GM11168 (cell line): Measurements from ENCODE around the gene FMO1.
"Not testable (repeated sequence)": the region's sequence is repeated elsewhere in the genome, so short reads cannot be mapped to it uniquely, and the experiment has no call there.

Experiments
- in situ Hi-C: fragments of 300-500 bp; cut with MboI; formaldehyde crosslinking; loops from one replicate; pipeline ENCODE4 v1.12.0; 2022; ENCODE audit warnings: low sequenced_read_pairs; ENCODE audit not compliant: unreplicated experiment

Gene FMO1, protein sequence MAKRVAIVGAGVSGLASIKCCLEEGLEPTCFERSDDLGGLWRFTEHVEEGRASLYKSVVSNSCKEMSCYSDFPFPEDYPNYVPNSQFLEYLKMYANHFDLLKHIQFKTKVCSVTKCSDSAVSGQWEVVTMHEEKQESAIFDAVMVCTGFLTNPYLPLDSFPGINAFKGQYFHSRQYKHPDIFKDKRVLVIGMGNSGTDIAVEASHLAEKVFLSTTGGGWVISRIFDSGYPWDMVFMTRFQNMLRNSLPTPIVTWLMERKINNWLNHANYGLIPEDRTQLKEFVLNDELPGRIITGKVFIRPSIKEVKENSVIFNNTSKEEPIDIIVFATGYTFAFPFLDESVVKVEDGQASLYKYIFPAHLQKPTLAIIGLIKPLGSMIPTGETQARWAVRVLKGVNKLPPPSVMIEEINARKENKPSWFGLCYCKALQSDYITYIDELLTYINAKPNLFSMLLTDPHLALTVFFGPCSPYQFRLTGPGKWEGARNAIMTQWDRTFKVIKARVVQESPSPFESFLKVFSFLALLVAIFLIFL

GRCh38 chr1:171248302-171248701 is at the start of gene FMO1:
TSS of gene FMO1 (plus strand) at chr1:171248494. CDS start at chr1:171258088, 9,594 bp downstream.
- in situ Hi-C loops = no loop called here

GRCh38 chr1:171204296-171204695 is 44.0 kb upstream of the FMO1 start:
- in situ Hi-C loops = no loop called here

DNA sequence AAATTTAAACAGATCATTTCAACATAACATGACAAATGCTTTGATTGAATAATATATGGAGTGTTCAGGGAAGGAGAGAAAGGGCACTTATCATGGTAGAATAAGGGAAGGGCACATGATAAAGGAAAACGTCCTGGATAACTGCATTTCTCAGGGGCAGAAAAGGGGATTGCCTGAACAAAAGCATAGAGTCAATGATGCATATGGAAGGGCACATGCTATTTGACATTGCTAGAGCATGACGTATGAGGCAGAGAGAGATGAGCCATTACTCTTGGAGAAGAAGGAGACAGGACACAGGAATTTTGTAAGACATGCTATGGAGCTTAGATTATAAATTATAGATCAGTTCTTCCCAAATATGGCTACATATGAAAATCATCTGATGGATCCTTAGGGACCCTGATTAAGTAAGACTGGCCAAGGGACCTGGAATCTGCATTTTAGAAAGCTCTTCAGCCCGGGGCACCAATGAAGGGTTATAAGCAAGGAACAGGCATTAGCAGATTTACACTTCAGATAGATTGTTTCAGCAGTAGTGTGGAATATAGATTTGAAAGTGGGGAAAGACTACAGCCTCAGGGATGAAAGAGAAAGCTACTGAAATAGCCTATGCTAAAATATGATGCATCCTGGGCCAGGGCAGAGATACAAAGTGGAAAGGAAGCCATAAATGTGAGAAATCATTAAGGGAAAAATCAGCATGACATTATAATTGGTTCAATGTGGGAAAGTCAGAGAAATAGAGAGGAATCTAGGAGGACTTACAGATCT is 41.9 kb upstream of the FMO1 start:
- in situ Hi-C loops = no loop called here

DNA sequence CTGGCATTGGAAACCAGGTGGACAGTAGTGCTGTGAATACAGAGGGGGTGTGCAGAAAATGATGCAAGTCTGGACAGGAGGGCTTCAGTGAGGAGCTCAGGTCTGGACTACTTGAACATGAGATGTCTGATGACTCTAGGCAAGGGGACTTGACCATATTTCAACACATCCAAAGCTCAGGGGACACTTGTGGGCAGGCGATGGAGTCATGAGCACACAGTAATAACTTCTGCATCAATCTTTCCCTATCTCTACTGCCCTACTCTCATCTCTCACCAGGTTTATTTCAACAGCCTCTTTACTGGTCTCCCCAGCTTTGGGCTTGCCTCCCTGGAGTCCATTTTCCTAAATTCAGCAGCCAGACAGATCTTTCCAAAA is 41.3 kb upstream of the FMO1 start:
- in situ Hi-C loops = no loop called here

DNA sequence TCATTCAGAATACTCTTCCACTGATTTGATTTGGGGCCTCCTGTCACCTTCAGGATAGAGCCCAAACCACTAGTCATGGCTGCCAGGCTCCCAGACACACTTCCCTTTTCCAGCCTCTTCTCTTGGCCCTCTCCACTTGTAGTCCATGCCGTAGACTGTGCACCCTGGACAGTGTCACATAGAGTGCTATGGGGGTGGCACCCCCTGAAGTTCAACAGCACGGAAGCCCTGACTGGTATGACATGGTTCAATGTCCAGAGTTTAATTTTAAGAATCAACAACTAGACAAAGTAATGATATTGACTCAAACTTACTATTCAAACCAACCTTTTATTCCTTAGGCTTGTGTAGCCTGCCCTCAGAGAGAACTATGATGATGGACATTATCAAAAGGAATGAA is 40.9 kb upstream of the FMO1 start:
- in situ Hi-C loops = no loop called here

DNA sequence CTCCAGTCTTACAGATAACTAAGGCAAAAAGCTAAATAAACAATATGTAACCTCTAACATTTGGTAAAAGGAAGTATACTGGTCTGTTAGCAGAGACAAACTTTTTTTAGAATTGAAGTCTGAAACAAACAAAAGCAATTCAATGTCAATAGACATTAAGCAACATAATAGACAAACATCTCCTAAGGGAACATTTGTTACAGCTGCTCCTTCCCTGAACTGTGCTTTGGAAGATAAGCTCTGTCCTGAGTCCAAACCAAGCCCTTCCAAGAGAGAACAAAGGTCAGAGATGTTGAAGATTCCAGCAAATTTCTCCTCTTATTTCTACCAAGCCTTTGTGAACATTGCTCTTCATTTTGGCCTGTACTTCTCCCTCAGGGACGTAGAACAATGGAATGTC is 37.9 kb upstream of the FMO1 start:
- in situ Hi-C loops = no loop called here

DNA sequence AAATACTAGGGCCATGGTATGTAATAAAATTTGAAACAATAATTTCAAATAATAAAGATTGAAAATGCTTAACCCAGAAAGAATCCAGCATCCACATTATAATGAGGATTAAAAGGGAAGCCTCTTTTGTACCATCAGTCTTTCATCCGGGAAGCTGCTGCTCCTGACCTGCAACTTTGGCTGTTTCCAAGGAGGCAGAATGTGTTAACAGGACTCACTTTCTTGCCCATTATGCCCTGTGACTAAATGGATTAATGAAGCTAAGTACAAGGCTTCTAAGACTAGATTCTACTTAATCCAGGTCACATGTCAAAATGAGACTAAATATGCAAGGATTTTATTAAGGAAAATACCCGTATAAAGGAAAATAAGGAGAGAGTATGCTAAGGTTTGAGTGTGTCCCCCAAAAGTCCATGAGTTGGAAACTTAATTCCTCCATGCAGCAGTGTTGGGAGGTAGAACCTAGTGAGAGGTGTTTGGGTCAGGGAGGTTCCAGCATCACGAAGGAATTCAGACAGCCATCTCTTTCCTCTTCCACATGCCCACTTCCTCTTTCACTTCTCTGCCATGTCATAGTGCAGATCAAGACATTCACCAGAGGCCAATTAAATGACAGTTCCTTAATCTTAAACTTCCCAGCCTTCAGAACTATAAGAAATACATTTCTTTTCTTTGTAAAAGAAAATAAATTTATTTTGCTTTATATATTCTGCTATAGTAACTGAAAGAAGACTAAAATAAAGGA is 35.5 kb upstream of the FMO1 start:
- in situ Hi-C loops = no loop called here

DNA sequence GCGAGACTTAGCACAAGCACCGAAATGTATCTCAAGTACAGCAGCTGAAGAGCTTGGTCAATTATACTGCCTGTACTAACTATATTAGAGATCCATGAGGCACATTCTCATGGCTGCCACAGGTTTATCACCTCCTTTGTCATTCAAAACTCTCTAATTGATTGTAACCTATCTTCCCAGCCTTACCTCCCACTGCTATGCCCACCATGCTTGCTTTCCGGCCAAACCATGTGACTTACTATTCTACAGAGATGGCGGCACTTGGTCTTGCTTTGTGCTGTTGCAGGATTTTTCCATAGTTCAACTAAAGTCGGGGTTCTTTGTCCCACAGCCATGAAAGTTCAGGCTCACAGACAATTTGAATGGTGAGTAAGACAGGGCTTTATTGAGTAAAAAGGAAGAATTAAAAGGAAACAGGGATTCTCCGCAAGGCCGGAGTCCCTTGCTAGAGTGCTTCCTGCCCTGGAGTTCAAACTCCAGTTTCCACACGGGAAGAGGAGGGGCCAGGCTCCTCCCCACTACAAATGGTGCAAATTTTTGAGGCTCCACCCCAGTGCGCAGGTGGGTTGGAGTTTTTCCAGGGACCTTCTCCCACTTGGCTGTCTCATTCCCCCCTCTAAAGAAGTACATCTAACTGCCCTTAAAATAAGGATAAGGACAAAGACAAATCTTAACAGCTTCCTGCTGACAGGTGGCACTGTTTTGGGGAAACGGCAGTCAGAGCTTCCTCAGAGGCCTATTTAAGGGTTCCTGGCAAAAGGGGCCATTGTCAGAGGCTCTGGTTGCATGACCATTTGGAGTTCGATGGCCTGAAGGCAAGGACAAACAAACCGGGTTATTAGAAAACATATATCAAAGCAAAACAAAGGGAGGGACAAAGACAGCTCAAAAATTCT is 34.5 kb upstream of the FMO1 start:
- in situ Hi-C loops = no loop called here

- in situ Hi-C loops = no loop called here
These were observed 30.4 kb upstream of the FMO1 start for GRCh38 chr1:171217658-171218443.

GRCh38 chr1:171218661-171219060 is 29.6 kb upstream of the FMO1 start:
- in situ Hi-C loops = no loop called here

DNA sequence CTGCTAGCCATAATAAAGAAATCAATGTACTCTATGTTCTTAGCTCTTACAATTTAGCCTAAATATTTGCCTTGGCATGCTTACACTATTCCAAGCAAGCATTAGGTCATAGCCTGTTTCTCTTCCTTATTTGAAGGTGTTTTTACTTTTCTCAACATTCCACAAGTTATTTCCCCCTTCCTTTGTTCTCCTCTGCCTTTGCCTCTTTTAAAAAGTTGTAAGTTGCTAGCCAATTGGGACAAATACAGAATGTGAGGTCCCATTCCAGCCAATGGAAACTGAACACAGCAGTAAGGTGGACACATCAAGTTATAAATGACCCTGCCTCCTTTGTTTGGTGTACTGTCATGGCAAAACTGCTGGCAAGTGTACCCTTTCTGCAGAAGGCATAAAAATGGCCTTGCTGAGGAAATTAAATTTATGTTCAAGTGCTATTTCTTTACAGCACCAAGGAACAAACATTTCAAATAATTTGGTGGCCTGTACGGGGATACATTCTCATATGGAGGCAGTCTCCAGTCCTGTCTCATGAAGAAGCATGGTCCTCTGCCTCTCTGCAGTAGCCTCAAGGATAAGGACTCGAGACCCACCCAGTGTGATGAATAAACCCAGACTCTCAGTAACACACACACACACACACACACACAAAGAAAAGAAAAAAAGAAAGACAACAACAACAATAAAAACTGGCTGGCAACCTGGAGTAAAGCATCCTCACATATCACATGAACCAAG is 28.8 kb upstream of the FMO1 start:
- in situ Hi-C loops = no loop called here

DNA sequence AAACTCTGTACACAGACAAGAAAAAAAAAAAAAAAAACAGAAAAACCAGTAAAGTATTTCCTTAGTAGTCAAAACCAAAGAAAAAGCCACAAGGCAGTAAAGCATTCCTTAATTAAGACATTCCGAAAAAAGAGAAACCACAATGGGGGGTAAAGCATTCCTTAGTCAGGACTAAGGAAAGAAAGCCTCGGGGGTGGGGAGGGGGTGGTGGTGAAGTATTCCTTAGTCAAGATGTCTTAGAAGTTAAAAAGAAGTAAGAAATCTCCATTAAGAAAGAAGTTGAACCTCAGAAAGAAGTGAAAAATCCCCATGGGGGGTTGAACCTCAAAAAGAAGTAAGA is 28.2 kb upstream of the FMO1 start:
- in situ Hi-C loops = no loop called here

DNA sequence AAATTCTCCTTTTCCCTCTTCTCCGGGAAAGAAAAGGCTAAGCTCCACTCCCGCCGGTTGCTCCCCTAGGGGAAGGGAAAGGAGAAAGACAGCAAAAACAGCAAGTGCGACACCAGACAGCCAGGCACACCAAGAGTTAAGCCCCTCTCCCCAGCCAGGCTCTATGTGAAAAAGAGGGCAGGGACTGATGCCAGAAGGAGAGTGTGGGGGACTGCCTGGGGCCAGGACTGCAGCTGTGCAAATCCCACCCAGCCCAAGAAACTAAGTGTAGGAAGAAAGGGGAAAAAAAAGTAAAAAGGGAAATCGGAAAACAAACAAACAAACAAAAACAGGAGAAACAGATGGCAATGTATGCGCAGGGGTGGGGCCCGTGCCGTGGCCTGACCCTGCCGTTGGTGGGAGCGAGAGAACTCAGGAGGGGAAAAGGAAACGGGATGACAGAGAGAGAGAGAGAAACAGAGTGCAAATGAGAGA is 27.7 kb upstream of the FMO1 start:
- in situ Hi-C loops = no loop called here

DNA sequence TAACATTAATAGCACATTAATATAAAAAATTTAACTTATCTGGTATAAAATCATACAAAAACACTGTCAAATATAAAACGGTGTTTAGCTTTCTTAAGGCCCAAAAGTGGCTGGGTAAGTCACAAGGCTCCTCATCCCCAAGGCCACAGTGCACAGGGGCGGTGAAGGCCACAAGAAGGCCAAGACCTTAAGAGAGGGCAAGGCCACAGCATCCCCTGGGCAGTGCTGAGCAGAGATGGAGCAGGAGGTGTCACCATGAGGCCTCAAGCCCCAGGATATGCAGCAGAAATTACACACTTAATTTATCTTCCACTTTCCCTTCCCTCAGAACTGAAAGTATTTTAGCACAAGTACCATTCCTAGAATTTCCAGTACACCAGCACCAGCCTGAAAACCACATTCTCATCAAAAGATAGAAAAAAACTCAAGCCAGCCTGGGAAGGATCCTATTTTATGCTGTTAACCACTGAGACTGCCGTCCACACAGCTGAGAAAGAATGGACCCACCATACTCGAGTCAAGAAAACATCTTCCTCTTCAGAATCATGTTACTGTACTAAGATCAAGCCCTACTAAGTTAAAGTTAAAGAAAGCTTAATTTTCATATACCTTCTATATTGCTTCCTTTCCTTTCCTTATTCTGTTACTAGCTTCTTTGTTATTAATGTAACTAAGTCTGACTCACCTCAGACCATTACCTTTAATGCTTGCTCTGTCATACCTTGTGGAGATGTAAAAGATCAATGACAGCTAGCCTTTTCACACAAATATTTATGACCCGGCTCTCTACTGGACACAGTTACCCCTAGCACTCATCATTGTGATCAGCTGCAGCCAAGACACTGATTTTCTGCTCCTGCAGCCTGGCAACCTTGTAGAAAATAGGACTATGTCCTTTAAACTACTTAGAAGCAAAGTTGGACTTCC is 26.4 kb upstream of the FMO1 start:
- in situ Hi-C loops = no loop called here

DNA sequence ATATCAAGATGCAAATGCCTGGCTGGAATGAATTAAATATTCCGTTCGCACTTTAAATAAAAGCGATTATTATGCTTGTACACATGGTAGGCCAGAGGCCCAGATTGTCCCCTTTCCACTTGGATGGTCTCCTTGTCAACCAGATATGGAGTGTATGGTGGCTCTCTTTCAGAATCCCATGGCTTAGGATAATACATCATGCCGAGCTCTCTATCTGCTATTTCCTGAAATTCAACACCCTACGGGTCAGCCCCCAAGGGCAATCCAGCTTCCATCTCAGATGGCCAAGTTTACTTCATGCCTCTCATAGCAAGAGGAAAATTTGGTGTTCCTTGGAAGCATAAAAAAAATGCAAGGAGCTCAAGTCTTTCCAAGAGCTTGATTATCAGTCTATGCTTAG is 25.4 kb upstream of the FMO1 start:
- in situ Hi-C loops = no loop called here

GRCh38 chr1:171224257-171224656 is 24.0 kb upstream of the FMO1 start:
- in situ Hi-C loops = not testable (repeated sequence)

GRCh38 chr1:171226747-171227370 is 21.4 kb upstream of the FMO1 start:
- in situ Hi-C loops = no loop called here
